Keratinocyte (primary cell): Measurements from ENCODE around the gene MESD. TPM values are rescaled to one million over a fixed set of nuclear protein-coding genes. Genes with fewer than 3 reads are reported as not detected.

Source experiments
- DNase-seq: peaks from one replicate; pipeline ENCODE4 v3.0.0-alpha.2; 2011; ENCODE audit warnings: low read depth, missing footprints, low spot score
- FAIRE-seq: peaks from 2 replicates; lab custom pipeline; 2011; peaks lifted over from hg19 to GRCh38; lab: Jason Lieb, UNC
- H2AFZ ChIP-seq: 2 replicates; pipeline ENCODE4 v1.6.0; 2012; ENCODE audit warnings: low read length, control low read depth, inconsistent platforms; ENCODE audit not compliant: control insufficient read depth
- H3K27ac ChIP-seq: 2 replicates; pipeline ENCODE4 v1.5.1; 2011; ENCODE audit warnings: low read length; ENCODE audit not compliant: control insufficient read depth, insufficient read depth
- H3K27me3 ChIP-seq: 3 replicates; pipeline ENCODE4 v1.6.0; 2011; ENCODE audit warnings: low read length; ENCODE audit not compliant: control insufficient read depth, insufficient read depth; ENCODE audit errors: extremely low read depth
- H3K36me3 ChIP-seq, 2 experiments: 2 replicates in 1 of 2; 3 replicates in 1 of 2; pipeline ENCODE4 v1.5.1; 2011; ENCODE audit warnings: low read length in 2 of 2, mild to moderate bottlenecking in 1 of 2; ENCODE audit not compliant: control insufficient read depth in 2 of 2, insufficient read depth in 2 of 2; ENCODE audit errors: extremely low read depth in 1 of 2
- H3K4me1 ChIP-seq: 3 replicates; pipeline ENCODE4 v1.5.1; 2011; ENCODE audit warnings: low read length; ENCODE audit not compliant: control insufficient read depth, insufficient read depth; ENCODE audit errors: extremely low read depth
- H3K4me2 ChIP-seq: 3 replicates; pipeline ENCODE4 v1.6.0; 2011; ENCODE audit warnings: low read depth, low read length; ENCODE audit not compliant: control insufficient read depth, insufficient read depth; ENCODE audit errors: extremely low read depth
- H3K4me3 ChIP-seq, 3 experiments: fragments of 200-600 bp in 1 of 3; sonication (generic) in 1 of 3; 2 replicates in 2 of 3; 3 replicates in 1 of 3; pipeline ENCODE4 v1.5.1; 2011 to 2016; ENCODE audit warnings: low read length in 3 of 3, mild to moderate bottlenecking in 3 of 3, control low read depth in 2 of 3, inconsistent platforms in 1 of 3, low read depth in 1 of 3, mixed read lengths in 1 of 3, mixed run types in 1 of 3, moderate library complexity in 1 of 3; ENCODE audit not compliant: control insufficient read depth in 2 of 3, insufficient read depth in 2 of 3; ENCODE audit errors: extremely low read depth in 1 of 3
- H3K79me2 ChIP-seq: 2 replicates; pipeline ENCODE4 v1.6.0; 2012; ENCODE audit warnings: low read length; ENCODE audit not compliant: control insufficient read depth, insufficient read depth
- H3K9ac ChIP-seq: 3 replicates; pipeline ENCODE4 v1.6.0; 2011; ENCODE audit warnings: low read length; ENCODE audit not compliant: control insufficient read depth, insufficient read depth; ENCODE audit errors: extremely low read depth
- H3K9me1 ChIP-seq: 3 replicates; pipeline ENCODE4 v1.6.0; 2011; ENCODE audit warnings: low read length; ENCODE audit not compliant: control insufficient read depth, insufficient read depth; ENCODE audit errors: extremely low read depth
- H3K9me3 ChIP-seq: 2 replicates; pipeline ENCODE4 v1.5.1; 2012; ENCODE audit warnings: low read depth, low read length; ENCODE audit not compliant: control insufficient read depth
- H4K20me1 ChIP-seq: 3 replicates; pipeline ENCODE4 v1.6.0; 2011; ENCODE audit warnings: low read length; ENCODE audit not compliant: control insufficient read depth, insufficient read depth; ENCODE audit errors: extremely low read depth
- CTCF ChIP-seq, 3 experiments: IDR thresholded peaks in 1 of 3; conservative IDR thresholded peaks in 1 of 3; optimal IDR thresholded peaks in 1 of 3; 2 replicates in 2 of 3; 3 replicates in 1 of 3; pipeline versions ENCODE3 to v1.5.1; 2011; ENCODE audit warnings: low read length in 3 of 3, mild to moderate bottlenecking in 3 of 3, moderate library complexity in 2 of 3, control low read depth in 1 of 3, inconsistent platforms in 1 of 3; ENCODE audit not compliant: insufficient read depth in 2 of 3; ENCODE audit errors: extremely low read depth in 1 of 3
- EZH2 ChIP-seq: IDR thresholded peaks from one replicate; pipeline ENCODE4 v1.6.1; 2012; ENCODE audit warnings: inconsistent platforms, mild to moderate bottlenecking, low read length, moderate library complexity
- dilution Hi-C: fragments of 300-500 bp; cut with MboI; formaldehyde crosslinking; loops from one replicate; pipeline ENCODE4 v1.7.0; 2020; ENCODE audit warnings: low sequenced_read_pairs; ENCODE audit not compliant: extremely low pct_ligation_motif_present
- polyA plus RNA-seq, 5 experiments: library from polyadenylated mRNA; depleted of rRNA in 3 of 5; stranded (reverse) in 3 of 5; stranded (forward) in 1 of 5; unstranded in 1 of 5; fragments of >200 nt; gene quantifications; 1 replicate in 1 of 5; 2 replicates in 3 of 5; 3 replicates in 1 of 5; pipeline versions ENCODE4 v1.2.1 to v1.2.3, GENCODE V29; 2011 to 2012; ENCODE audit warnings: missing spikeins in 2 of 5, low read depth in 1 of 5, low replicate concordance in 1 of 5

MESD gene
- polyA plus RNA-seq, 1 donor (not counting 4 experiments of a cell fraction or from before 2014, with no cell fraction given): 18.7 TPM

GRCh38 chr15:81032818-81033217, 43.2 kb upstream of the MESD start:
- no peak for FAIRE-seq
- Histone ChIP-seq H3K4me2 (no peak overlapping the region), H3K4me3 (no peak overlapping the region), H3K9me3 (no peaks in the 10 kb centered on the region), H2AFZ (no peak overlapping the region), H3K79me2 (no peaks in the 10 kb centered on the region), H3K27me3 (no peaks in the 10 kb centered on the region), H3K9me1 (no peaks in the 10 kb centered on the region), H3K4me1 (peaks cover 8% of the 10 kb centered on the region), H3K27ac (no peak overlapping the region), H3K9ac (no peak overlapping the region), H4K20me1 (no peaks in the 10 kb centered on the region), H3K36me3 (no peaks in the 10 kb centered on the region)
- no peak for TF ChIP-seq EZH2
- no peak for TF ChIP-seq CTCF (optimal IDR thresholded peaks at IDR 0.05 in 1 of 3, IDR thresholded peaks at IDR 0.05 in 1 of 3, conservative IDR thresholded peaks at IDR 0.05 in 1 of 3; ENCODE audit: extremely low read depth in 1 of 3, insufficient read depth in 2 of 3, low read length in 3 of 3)
- dilution Hi-C loops: no loop called here
- no peak for DNase-seq

GRCh38 chr15:81032355-81032754, 42.7 kb upstream of the MESD start:
- H3K4me2 ChIP-seq: no peak overlapping the region
- no peak overlapping the region for H3K27ac ChIP-seq
- no peak overlapping the region for H2AFZ ChIP-seq
- FAIRE-seq (no peak), DNase-seq (no peak)
- H3K9me1 ChIP-seq: no peaks in the 10 kb centered on the region
- no peaks in the 10 kb centered on the region for H3K9me3 ChIP-seq
- no peak for TF ChIP-seq CTCF (optimal IDR thresholded peaks at IDR 0.05 in 1 of 3, IDR thresholded peaks at IDR 0.05 in 1 of 3, conservative IDR thresholded peaks at IDR 0.05 in 1 of 3; ENCODE audit: extremely low read depth in 1 of 3, insufficient read depth in 2 of 3, low read length in 3 of 3)
- TF ChIP-seq EZH2: no peak
- no peaks in the 10 kb centered on the region for H3K79me2 ChIP-seq
- no peaks in the 10 kb centered on the region for H4K20me1 ChIP-seq
- no peak overlapping the region for H3K9ac ChIP-seq
- dilution Hi-C loops: no loop called here
- no peaks in the 10 kb centered on the region for H3K36me3 ChIP-seq
- no peak overlapping the region for H3K4me3 ChIP-seq
- peaks cover 8% of the 10 kb centered on the region for H3K4me1 ChIP-seq
- H3K27me3 ChIP-seq: no peaks in the 10 kb centered on the region
